GM19238 (cell line): ENCODE results near the gene MSH2.
"Not testable (repeated sequence)": the region's sequence is repeated elsewhere in the genome, so short reads cannot be mapped to it uniquely, and the experiment has no call there.

Experiments
- DNase-seq: peaks from one replicate; pipeline ENCODE4 v3.0.0; 2011; ENCODE audit warnings: low spot score; ENCODE audit not compliant: insufficient read length

MSH2 gene

GRCh38 chr2:47407976-47408375 lies 5.0 kb downstream of the MSH2 start:
- DNase-seq: not testable (repeated sequence)

GRCh38 chr2:47414682-47415458 lies 11.9 kb downstream of the MSH2 start:
- no peak for DNase-seq

GRCh38 chr2:47420214-47420613 lies 17.3 kb downstream of the MSH2 start:
- no peak for DNase-seq

- not testable (repeated sequence) for DNase-seq
These were observed 17.7 kb downstream of the MSH2 start for GRCh38 chr2:47420683-47421082.

GRCh38 chr2:47422016-47422415 lies 19.1 kb downstream of the MSH2 start:
- no peak for DNase-seq

- no peak for DNase-seq
These were observed 19.6 kb downstream of the MSH2 start for GRCh38 chr2:47422560-47422959.

GRCh38 chr2:47426786-47427185 lies 23.8 kb downstream of the MSH2 start:
- no peak for DNase-seq

- DNase-seq: no peak
These were observed 26.8 kb downstream of the MSH2 start for GRCh38 chr2:47429795-47430194.

GRCh38 chr2:47433006-47433405 lies 30.1 kb downstream of the MSH2 start:
- DNase-seq: not testable (repeated sequence)

- DNase-seq: not testable (repeated sequence)
These were observed 30.5 kb downstream of the MSH2 start for GRCh38 chr2:47433445-47433844.

- no peak for DNase-seq
These were observed 34.3 kb downstream of the MSH2 start for GRCh38 chr2:47437287-47437686.

- DNase-seq: no peak
These were observed 35.1 kb downstream of the MSH2 start for GRCh38 chr2:47438106-47438505.

GRCh38 chr2:47438783-47439182 lies 35.8 kb downstream of the MSH2 start:
- no peak for DNase-seq

GRCh38 chr2:47451790-47452189 lies 48.8 kb downstream of the MSH2 start:
- no peak for DNase-seq

GRCh38 chr2:47452761-47453160 lies 49.8 kb downstream of the MSH2 start:
- DNase-seq: no peak

- DNase-seq: not testable (repeated sequence)
These were observed 51.9 kb downstream of the MSH2 start for GRCh38 chr2:47454818-47455217.

GRCh38 chr2:47455411-47455810 lies 52.5 kb downstream of the MSH2 start:
- no peak for DNase-seq

GRCh38 chr2:47456851-47457250 lies 53.9 kb downstream of the MSH2 start:
- no peak for DNase-seq

- DNase-seq: no peak
These were observed 54.3 kb downstream of the MSH2 start for GRCh38 chr2:47457268-47457667.

GRCh38 chr2:47459021-47459420 lies 56.1 kb downstream of the MSH2 start:
- DNase-seq: no peak

- no peak for DNase-seq
These were observed 57.8 kb downstream of the MSH2 start for GRCh38 chr2:47460766-47461165.

GRCh38 chr2:47471429-47472116 lies 68.6 kb downstream of the MSH2 start:
- no peak for DNase-seq

- no peak for DNase-seq
These were observed 76.9 kb downstream of the MSH2 start for GRCh38 chr2:47479863-47480262.
